ENCODE data around the gene MAML3.

The MAML3 gene

DNA sequence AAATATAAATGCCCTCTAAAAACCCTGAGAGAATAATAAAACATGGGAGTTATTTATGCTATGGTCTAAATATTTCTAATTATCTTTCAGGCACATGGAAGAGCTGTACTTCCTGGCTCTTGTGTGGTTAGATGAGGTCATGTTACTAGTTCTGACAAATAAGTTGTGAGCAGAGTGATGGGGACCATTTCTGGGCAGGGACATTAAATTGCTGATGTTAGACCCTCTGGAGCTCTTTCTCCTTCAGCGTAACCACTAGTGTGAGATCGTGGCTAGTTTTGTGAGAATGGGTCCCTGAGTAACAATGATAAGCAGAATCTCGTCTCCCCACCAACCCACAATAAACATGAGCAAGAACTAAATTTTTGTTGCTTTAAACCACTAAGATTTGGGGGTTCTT is 108.0 kb downstream of the MAML3 start:
- DNase-seq (ENCODE audit: low read depth), result no peak

DNA sequence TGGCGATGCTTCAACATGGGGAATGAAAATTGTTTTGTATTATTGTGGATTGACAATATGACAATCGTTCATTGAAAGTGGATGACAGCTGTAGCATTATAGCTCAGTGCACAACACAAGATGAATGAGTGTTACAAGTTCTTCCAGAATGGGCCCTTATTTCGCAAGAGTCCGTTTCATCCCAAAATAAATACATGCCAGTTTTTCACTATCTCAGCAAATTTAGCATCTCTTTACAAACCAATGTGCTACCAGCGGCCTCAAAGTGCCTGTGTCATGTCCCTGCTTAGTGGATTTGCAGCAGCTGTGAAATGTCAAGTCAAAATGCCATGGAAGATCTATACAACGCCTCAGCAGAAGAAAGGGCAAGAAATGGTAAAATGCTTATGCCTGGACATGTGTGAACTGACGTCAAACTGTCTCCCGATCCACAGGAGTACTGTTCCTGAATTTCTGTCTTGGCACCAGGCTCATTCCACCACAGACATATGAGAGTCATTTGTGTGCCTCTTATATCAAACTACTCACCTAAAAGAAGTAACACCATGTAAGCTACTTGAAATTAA is 109.6 kb downstream of the MAML3 start:
- DNase-seq (ENCODE audit: low read depth), result no peak

- DNase-seq (ENCODE audit: low read depth), result no peak
Measured at GRCh38 chr4:140042634-140043033, 111.3 kb downstream of the MAML3 start.

- DNase-seq (ENCODE audit: low read depth), result no peak
Measured at GRCh38 chr4:140038031-140038533, 115.9 kb downstream of the MAML3 start.

GRCh38 chr4:140037353-140038030 is 116.5 kb downstream of the MAML3 start:
- DNase-seq (ENCODE audit: low read depth), result no peak

GRCh38 chr4:140031706-140032105 is 122.3 kb downstream of the MAML3 start:
- DNase-seq (ENCODE audit: low read depth), result no peak

DNA sequence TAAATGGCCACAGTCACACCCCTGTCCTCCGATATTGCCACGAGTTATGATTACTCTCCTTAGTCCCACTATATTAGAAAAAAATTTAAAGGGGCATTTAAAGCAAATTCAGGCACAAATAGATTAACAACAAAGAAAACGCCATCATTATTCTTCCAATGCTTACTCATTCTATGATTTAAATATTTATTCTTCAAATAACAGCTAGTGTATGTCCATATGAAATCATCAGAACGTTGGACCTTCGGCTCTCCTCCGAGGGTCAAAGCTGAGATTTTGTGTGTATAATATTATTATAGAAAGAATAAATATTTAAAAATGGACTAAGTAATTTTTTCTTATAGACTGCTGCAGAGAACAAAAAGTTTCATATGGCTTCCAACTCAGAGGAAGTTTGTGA is 122.9 kb downstream of the MAML3 start:
- no peak for DNase-seq (ENCODE audit: low read depth)

DNA sequence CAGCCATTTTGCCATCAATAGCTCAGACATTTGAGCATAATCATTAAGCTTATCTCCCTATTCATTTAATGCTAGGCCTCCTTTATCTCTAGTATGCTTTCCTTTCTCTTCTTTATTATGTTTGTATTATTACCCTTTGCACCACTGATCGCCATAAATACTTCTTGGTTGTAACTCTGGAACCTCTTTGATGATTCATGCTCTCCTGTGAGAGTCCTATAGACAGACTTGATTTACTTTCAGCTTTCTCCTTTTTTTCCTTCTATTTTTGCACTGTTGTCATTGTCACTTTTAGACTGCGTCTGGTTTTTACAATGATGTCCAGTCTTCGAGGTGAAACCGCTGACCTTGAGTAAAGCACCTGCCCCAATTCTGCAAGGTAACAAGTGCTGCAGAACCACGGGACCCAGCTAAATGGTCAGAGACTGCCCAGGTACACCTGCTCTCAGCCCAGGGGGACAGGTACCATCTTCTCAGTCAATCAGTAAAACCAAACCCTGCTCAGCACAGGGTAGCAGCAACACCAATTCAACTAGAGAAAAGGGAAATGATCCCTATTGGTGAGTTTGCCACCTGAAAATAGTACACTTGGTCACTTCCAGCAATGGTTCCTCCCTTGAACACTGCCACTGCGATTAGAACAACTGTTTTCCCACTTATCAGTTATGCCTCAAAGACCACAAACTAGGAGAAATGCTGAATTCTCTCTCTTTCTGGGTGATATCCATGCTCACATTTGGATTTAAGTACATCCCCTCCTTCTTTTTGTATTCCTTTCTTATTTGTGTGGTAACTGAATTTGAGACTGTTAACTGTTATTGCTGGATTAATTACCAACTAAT is 125.1 kb downstream of the MAML3 start:
- no peak for DNase-seq (ENCODE audit: low read depth)

- no peak for DNase-seq (ENCODE audit: low read depth)
Measured at GRCh38 chr4:140028101-140028500, 125.9 kb downstream of the MAML3 start.

- DNase-seq (ENCODE audit: low read depth), result no peak
Measured at GRCh38 chr4:140027101-140027500, 126.9 kb downstream of the MAML3 start.

GRCh38 chr4:140025470-140025869 is 128.5 kb downstream of the MAML3 start:
- DNase-seq (ENCODE audit: low read depth), result no peak

DNA sequence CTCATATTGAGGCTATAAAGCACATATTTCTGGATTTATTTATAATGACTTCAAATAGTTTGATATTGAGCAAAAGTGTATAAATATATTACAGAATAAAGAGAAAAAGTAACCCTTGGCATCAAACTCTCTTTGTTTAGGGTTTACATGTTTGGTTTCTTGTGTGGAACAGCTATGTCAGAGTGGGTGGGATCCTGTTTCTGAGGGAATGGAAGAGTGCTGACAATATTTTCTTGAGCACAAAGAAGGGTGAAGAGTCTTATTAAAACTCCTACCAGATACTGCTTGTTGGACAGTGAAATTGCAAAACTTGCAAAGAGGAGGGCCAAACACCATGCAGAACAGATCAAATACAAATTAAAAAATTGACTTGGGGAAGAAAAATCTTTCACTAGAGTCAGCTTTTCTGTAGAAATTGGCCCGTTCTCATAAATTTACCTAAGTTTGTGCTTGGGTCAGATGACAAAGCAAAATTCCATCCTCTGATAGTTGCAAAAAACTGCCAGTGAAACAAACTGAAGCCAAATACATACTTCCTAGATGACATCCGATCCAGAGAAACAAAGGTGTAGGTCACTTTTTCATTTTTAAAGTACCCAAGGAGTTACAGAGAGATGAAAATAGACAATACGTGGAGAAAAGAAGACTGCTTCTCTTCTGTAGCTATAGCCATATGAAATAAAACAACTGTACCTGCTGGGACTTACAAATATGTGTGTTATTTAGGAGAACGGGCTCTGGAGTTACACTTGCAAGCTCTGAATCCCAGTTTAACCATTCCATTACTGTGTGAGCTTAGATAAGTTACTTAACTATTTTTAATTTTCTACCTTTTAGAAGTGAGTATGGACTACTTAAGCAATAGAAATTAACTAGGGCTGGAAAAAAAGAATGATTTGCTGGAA is 133.3 kb downstream of the MAML3 start:
- DNase-seq (ENCODE audit: low read depth), result no peak

GRCh38 chr4:140019619-140020347 is 134.2 kb downstream of the MAML3 start:
- no peak for DNase-seq (ENCODE audit: low read depth)

- DNase-seq (ENCODE audit: low read depth), result no peak
Measured at GRCh38 chr4:140018931-140019618, 134.9 kb downstream of the MAML3 start.

GRCh38 chr4:140014284-140014683 is 139.7 kb downstream of the MAML3 start:
- DNase-seq (ENCODE audit: low read depth), result no peak

GRCh38 chr4:140012688-140013486 is 141.1 kb downstream of the MAML3 start:
- peak; percentile 24 for DNase-seq (ENCODE audit: low read depth)

GRCh38 chr4:140005699-140006098 is 148.3 kb downstream of the MAML3 start:
- no peak for DNase-seq (ENCODE audit: low read depth)

DNA sequence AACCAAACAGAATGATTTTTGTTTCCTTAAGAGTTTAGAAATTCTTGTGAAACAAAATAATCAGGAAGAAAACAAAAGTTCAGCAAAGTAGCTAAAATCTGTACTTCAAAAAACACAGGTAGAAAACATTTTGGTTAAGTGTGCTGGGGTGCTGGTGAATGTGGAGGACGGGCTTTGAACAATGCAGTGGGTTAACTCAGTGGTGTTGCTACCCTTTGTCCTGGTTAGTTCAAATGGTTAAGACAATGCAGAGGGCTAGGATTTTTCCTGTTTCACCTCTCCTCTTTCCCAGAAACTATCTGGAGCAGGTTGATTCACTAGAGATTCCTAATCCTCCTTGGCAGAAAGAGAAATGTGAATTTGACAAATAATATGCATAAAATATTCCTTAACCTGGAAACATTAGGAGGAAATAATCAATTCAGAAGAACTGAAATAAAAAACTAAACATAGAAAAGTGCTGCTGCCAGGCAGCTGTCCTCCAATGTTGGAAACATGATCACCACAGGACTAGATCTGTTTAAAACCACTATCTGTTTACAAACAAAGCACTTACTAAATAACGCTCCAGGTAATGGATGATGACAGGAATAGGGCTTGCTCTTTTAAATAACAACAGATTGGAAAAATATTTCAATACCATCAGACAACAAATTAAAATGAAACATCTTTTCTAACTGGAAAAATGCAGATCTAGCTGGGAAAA is 148.9 kb downstream of the MAML3 start:
- DNase-seq (ENCODE audit: low read depth), result no peak

DNA sequence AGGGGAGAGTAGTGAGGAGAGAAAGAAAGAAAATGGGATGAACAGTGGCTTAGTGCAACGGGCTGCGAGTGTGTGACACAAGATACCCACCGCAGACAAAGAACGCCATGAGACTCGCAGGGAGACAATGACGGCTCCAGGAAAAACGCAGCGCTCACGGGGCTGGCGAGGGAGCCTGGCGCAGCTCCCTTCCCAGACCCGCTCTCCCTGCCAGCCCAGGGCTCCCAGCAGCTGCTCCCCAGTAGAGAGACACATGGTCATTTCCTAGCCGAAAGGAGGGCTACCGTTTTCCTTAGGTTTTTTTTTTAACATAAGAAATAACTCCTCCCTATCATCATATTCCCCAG is 149.5 kb downstream of the MAML3 start:
- DNase-seq (ENCODE audit: low read depth), result no peak
